HFF-Myc (cell line): ENCODE measurements around the gene DNAH17.

Source experiments
- DNase-seq: peaks from one replicate; pipeline ENCODE4 v3.0.0-alpha.2; 2011; ENCODE audit warnings: low read depth; ENCODE audit errors: extremely low read depth
- H3K4me3 ChIP-seq: replicated peaks from 2 replicates; pipeline ENCODE4 v1.5.1; 2011; ENCODE audit warnings: low read depth, mild to moderate bottlenecking, control low read depth, low read length
- TF ChIP-seq, protein P1 (sequence below): IDR thresholded peaks from 2 replicates; pipeline ENCODE4 v1.5.1; 2012; ENCODE audit warnings: mild to moderate bottlenecking, low read depth, low read length, control low read depth; ENCODE audit errors: missing control alignments

The DNAH17 gene

DNA sequence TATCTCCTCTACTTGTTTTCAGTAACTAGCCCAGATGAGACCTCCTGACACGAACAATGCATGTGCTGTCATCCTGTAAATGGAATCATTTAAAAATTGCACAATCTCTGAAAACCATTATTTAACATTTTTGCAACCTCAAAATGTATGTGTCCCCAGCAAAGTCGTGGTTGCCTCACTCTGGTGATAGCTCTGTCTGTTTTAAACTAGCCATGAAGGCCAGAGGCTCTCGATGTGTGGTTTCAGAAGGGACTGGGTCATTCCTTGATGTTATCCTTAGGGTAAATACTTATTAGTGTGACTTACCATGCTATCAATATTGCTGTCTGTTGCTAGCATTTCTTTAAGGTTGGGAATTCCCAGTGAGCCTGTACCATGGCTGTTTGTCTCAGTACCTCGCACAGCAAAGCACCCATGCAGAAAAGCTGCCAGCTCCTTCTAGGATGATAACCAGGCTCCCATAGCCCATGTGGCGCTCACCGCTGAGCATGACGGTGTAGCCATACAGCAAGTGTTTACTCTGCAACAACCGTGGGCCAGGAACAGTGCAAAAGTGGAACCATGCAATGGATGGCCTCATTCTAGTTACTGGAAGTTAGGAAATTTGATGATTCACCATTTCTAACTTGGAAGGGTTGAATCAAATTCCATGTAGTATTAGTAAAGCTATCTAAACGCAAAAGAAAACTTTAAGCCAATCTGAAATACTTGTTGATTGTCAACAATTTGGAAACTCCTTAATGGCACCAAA, 201.6 kb downstream of the DNAH17 start:
- no peak overlapping the region for H3K4me3 ChIP-seq
- TF ChIP-seq, protein P1, sequence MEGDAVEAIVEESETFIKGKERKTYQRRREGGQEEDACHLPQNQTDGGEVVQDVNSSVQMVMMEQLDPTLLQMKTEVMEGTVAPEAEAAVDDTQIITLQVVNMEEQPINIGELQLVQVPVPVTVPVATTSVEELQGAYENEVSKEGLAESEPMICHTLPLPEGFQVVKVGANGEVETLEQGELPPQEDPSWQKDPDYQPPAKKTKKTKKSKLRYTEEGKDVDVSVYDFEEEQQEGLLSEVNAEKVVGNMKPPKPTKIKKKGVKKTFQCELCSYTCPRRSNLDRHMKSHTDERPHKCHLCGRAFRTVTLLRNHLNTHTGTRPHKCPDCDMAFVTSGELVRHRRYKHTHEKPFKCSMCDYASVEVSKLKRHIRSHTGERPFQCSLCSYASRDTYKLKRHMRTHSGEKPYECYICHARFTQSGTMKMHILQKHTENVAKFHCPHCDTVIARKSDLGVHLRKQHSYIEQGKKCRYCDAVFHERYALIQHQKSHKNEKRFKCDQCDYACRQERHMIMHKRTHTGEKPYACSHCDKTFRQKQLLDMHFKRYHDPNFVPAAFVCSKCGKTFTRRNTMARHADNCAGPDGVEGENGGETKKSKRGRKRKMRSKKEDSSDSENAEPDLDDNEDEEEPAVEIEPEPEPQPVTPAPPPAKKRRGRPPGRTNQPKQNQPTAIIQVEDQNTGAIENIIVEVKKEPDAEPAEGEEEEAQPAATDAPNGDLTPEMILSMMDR = no peak
- DNase-seq = no peak

DNA sequence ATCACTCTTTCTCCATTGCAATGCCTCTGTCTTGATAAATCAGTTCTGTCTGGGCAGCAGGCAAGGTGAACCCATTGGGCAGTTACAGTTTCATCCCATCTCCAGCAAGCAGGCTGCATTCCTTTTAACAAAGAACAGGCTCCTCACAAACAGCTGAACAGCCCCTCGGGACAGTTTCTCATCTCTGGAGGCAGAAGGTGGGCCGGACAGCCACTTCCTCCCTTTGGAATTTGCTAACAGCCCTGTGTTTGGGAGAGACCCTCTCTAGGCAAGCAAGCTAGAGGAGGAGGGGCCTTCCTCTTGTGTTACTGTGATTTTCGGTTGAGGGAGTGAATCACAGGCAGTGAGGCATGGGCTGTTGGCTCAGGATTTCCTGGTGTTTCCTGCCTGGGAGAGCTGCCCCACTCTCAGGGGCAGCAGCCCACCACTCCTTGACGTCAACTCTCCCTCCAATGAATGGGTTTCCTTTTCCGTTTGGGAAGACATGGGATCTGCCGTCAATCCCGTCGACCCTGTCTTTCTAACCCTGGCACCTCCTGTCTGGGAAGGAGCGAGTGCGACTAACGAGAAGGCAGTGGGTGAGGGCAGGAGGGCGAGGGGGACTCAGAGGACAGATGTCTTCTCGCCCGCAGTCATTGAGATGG, 202.4 kb downstream of the DNAH17 start:
- H3K4me3 ChIP-seq = no peak overlapping the region
- no peak for DNase-seq
- TF ChIP-seq, protein P1 = no peak

DNA sequence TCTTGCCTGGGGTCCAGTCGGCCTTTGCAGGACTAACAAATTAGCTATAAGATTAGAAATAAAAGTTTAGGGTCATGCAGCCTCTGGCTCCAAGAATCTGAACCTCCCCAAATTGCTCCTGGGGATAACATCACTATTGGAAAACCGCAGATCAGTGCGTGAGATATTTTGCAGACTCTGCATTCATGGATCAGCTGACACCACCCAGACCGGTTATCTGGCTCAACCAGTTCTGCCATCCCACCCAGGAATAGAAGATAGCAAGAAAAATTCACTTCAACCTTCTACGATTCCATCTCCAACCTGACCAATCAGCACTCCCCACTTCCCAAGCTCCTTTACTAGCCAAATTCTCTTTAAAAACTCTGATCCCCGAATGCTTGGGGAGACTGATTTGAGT, 203.0 kb downstream of the DNAH17 start:
- TF ChIP-seq, protein P1 = no peak
- no peak overlapping the region for H3K4me3 ChIP-seq
- no peak for DNase-seq
